ENCODE measurements around the gene RNPS1.

The RNPS1 gene

GRCh38 chr16:2267913-2268666 lies at the start of gene RNPS1:
RNPS1 (minus strand) TSS chr16:2268126; CDS start chr16:2264643, 3,483 bp downstream.
- Histone ChIP-seq H3K27me3 (replicated peaks; ENCODE audit: control insufficient read depth, insufficient read depth, low read length) (no peaks in the 10 kb centered on the region), H3K36me3 (ENCODE audit: control insufficient read depth, insufficient read depth, low read length) (peaks cover 13% of the 10 kb centered on the region), H3K4me3 (replicated peaks; ENCODE audit: low read depth, low read length) (peak within 1 kb of the TSS; percentile 86)
- TF ChIP-seq, protein P1, sequence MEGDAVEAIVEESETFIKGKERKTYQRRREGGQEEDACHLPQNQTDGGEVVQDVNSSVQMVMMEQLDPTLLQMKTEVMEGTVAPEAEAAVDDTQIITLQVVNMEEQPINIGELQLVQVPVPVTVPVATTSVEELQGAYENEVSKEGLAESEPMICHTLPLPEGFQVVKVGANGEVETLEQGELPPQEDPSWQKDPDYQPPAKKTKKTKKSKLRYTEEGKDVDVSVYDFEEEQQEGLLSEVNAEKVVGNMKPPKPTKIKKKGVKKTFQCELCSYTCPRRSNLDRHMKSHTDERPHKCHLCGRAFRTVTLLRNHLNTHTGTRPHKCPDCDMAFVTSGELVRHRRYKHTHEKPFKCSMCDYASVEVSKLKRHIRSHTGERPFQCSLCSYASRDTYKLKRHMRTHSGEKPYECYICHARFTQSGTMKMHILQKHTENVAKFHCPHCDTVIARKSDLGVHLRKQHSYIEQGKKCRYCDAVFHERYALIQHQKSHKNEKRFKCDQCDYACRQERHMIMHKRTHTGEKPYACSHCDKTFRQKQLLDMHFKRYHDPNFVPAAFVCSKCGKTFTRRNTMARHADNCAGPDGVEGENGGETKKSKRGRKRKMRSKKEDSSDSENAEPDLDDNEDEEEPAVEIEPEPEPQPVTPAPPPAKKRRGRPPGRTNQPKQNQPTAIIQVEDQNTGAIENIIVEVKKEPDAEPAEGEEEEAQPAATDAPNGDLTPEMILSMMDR (IDR thresholded peaks at IDR 0.05; ENCODE audit: insufficient read depth, low read length, poor library complexity, severe bottlenecking), result no peak
- peak; percentile 99 for DNase-seq (ENCODE audit: extremely low read depth, insufficient read length)

DNA sequence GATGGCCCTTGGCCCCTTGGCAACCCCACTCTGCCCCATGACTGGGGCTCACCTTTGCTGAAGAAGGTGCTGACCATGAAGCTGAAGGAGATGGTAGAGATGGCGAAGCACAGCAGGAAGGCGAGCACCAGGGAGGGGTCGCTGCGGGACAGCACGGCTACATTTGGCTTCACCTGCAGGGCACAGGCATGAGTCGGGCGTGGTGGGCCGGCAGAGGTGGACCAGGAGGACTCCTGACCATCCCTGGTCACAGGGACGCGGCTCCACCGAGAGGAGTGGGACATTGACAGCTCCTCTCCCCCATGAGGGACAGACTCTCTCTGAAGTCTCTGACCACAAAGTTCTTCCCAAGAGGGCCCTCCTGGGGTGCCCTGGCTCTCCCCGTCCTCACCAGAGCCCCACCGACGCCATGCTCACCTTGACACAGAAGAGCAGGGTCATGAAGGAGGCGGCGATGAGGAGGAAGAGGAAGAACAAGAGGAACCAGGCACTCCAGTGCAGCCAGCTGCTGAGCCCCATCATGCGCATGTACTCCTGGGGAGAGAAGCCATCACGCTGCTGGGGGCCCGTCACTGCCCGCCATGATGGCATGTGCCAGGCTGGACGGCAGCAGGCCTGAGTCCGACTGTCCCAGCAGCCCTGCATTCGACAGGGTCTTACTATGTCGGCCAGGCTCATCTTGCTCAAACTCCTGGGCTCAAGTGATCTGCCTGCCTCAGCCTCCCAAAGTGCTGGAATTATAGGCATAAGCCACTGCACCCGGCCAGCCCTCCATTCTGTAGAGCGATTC lies 49.5 kb upstream of the RNPS1 start:
- no peaks in the 10 kb centered on the region for H3K36me3 ChIP-seq (ENCODE audit: control insufficient read depth, insufficient read depth, low read length)
- H3K27me3 ChIP-seq (replicated peaks; ENCODE audit: control insufficient read depth, insufficient read depth, low read length), result no peaks in the 10 kb centered on the region
- no peak overlapping the region for H3K4me3 ChIP-seq (replicated peaks; ENCODE audit: low read depth, low read length)
- TF ChIP-seq, protein P1 (IDR thresholded peaks at IDR 0.05; ENCODE audit: insufficient read depth, low read length, poor library complexity, severe bottlenecking), result no peak
- DNase-seq (ENCODE audit: extremely low read depth, insufficient read length), result no peak

DNA sequence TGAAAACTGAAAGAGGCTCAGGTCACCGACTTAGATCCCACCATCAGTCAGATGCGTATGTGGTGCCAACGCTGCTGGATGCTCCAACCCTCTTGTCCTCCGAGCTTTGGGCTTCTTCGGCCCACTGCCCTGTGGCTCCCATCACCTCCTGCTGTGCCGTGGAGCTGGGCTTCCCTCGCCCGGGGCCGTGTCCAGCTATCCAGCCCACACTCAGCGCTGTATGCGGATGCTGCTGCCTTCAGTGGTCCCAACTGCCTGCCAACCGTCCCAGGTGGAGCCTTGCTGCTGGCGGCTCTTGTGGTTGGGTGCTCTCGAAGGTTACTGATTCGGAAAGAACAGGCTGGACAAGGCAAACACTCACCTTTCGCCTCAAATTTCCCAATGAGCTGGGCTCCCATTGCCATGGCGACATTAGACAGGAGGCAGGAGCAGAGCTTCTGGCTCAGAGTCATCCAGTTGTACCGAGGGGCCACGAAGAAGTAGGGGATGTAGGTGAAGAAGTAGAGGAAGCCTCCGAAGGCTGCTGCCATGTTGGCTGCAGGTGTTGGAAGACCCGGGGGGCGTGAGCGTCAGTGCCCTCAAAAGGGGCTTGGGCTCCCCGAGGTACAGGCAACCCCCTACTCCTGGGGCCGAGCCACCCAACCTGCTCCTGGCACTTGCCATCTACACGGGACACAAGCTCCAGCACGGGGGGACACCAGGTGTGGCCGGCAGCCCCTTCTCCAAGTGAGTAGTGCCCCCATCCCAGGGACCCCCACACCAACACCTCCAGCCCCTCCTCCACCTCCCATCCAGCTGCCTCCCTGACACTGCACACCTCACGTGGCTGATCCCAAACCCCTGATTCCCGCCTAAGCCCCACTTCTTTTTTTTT lies 40.4 kb upstream of the RNPS1 start:
- H3K27me3 ChIP-seq (replicated peaks; ENCODE audit: control insufficient read depth, insufficient read depth, low read length), result no peaks in the 10 kb centered on the region
- TF ChIP-seq, protein P1 (IDR thresholded peaks at IDR 0.05; ENCODE audit: insufficient read depth, low read length, poor library complexity, severe bottlenecking), result no peak
- H3K4me3 ChIP-seq (replicated peaks; ENCODE audit: low read depth, low read length), result no peak overlapping the region
- H3K36me3 ChIP-seq (ENCODE audit: control insufficient read depth, insufficient read depth, low read length), result no peaks in the 10 kb centered on the region
- DNase-seq (ENCODE audit: extremely low read depth, insufficient read length), result no peak

GRCh38 chr16:2299915-2300192 lies 31.9 kb upstream of the RNPS1 start:
- Histone ChIP-seq H3K4me3 (replicated peaks; ENCODE audit: low read depth, low read length) (no peak overlapping the region), H3K27me3 (replicated peaks; ENCODE audit: control insufficient read depth, insufficient read depth, low read length) (no peaks in the 10 kb centered on the region), H3K36me3 (ENCODE audit: control insufficient read depth, insufficient read depth, low read length) (no peaks in the 10 kb centered on the region)
- TF ChIP-seq, protein P1 (IDR thresholded peaks at IDR 0.05; ENCODE audit: insufficient read depth, low read length, poor library complexity, severe bottlenecking), result no peak
- DNase-seq (ENCODE audit: extremely low read depth, insufficient read length), result no peak

DNA sequence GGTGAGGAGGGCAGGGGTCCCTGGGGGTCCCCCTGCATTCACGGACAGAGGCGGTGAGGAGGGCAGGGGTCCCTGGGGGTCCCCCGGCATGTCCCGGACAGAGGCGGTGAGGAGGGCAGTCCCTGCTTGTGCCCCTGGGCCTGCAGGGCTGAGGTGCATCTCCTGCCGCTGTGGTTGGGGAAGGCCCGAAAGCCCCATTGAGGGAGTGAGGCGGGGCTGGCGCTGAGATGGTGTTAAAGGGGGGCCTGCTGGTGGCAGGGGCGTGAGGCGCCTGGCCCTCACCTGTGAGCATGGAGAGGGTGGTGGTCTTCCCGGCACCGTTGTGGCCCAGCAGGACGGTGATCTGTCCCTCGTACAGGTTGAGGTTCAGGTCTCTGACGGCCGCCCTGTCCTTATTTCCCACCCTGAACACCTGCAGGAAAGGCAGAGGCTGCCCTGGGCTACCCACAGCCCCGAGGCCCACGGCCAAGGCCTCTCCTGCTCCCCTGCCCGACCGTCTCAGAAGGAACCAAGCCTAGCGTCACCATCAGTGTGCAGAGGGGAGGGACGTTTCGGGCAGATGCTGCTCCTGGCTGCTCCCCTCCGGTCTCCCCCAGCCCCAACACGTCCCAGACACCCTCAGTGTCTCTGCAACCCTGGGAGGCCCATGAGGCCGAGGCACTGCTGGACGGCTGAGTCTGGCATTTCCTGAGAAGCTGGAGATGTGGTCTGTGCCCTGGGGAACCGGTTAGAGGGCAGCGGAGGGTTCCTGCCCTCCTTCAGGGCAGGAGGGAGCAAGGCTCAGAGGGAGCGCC lies 31.4 kb upstream of the RNPS1 start:
- no peak overlapping the region for H3K4me3 ChIP-seq (replicated peaks; ENCODE audit: low read depth, low read length)
- no peak for DNase-seq (ENCODE audit: extremely low read depth, insufficient read length)
- H3K36me3 ChIP-seq (ENCODE audit: control insufficient read depth, insufficient read depth, low read length), result no peaks in the 10 kb centered on the region
- H3K27me3 ChIP-seq (replicated peaks; ENCODE audit: control insufficient read depth, insufficient read depth, low read length), result no peaks in the 10 kb centered on the region
- TF ChIP-seq, protein P1 (IDR thresholded peaks at IDR 0.05; ENCODE audit: insufficient read depth, low read length, poor library complexity, severe bottlenecking), result no peak

Data from GM06990 (cell line).